Cerebellar cortex (tissue), 1 donor: Measurements from ENCODE around the gene NEK6.
"Not testable (repeated sequence)": the region's sequence is repeated elsewhere in the genome, so short reads cannot be mapped to it uniquely, and the experiment has no call there.

Experiments
- DNase-seq: peaks from one replicate; pipeline ENCODE4 v3.0.0-alpha.2; 2015; ENCODE audit warnings: low spot score

The NEK6 gene

DNA sequence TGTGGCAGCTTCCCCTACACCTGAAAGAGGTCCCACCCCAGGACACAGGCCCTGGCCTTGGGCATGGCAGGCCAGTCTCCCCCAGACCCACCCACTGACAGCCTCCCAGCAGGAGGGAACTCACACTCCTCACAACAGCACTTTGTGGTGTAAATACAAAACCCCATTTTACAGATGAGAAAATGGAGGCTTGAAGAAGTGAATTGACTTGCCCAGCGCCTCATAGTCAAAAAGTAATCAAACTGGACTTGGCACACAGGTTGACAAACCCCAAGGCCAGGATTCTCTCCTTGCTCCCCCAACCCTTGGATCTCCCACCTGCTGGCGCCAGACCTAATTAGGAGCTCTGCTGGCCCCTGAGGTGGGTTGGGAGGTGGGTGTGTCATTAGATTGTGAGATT, 29.2 kb upstream of the NEK6 start:
- DNase-seq: no peak

DNA sequence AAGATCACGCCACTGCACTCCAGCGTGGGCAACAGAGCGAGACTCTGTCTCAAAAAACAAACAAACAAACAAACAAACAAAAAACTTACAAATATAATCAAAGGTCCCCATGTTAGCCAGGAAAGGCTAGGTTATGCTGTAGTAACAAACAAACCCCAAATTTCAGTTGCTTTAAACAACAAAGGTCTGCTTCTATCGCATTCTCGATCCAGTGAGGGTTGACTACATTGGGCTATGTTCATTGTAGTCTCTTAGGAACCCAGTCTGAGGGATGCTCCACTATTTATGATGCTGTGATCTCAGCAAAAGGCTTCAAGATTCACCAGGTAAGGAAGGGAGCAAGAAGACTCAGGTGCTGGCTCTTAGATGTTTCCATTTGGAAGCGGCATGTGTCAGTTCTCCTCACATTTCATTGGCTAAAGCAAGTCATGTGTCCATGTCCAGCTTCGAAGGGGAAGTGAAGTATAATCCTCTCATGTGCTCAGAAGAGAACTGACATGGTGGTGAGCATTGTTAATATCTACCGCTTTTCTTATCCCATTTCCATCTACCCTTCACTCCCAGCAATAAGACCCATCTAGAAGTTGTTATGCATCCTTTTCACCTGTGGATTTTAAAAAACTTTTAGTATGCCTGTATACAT, 26.5 kb upstream of the NEK6 start:
- DNase-seq: no peak

DNA sequence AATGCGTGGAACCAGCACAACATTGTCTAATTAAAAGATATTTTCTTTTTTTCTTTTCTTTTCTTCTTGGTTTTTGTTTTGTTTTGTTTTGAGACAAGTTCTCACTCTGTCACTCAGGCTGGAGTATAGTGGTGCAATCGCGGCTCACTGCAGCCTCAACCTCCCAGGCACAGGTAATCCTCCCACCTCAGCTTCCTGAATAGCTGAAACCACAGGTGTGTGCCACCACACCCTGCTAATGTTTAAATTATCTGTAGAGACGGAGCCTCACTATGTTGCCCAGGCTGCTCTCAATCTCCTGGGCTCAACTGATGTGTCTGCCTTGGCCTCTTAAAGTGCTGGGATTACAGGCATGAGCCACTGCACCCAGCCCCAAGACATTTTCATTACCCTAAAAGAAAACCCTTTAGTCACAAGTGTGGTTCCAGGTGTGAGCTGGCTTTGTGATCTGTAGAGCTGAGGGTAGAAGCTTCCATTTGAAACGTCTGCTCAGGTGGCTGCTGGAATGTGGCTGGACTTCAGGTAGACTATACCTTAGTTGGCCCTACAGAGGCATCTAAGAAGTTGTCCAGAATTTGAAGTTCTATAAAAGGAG, 19.1 kb upstream of the NEK6 start:
- no peak for DNase-seq

DNA sequence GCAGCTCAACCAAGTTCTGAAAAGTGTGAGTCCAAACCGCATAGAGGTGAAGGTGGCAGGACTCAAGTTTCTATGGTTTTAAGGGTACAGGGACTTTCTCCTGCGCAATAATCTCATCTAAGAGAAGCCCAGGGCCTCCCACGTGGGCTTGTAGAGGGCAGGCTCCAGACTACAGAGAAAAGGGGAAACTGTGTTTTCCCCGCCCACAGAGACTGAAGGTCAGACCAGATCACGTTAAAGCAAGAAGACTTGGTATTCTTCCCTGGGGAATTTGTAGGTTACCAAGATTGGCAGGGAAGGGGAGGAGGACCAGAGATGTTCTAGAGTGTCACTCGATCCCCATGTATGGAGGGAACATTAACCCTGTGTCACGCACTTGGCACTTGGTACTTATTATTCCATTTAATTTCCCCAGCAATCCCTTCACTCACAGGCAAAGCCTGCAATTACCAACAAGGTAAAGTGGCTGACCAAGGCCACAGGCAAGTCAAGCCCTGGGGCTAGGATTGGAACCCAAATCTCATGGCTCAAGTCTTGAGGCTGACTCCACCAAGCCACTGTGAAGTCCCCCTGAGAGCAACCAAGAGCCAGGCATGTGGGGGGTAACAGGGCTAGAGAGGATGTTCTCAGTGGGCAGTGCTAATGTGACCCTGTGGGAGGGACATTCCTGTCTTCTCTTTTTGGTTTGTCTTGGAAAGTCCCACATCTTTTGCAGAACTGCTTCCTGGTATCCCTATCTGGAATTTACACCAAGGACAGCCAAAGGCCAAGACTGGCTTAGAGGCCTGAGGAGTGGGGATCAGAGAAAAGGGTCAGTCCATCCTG, 18.3 kb upstream of the NEK6 start:
- DNase-seq: no peak

DNA sequence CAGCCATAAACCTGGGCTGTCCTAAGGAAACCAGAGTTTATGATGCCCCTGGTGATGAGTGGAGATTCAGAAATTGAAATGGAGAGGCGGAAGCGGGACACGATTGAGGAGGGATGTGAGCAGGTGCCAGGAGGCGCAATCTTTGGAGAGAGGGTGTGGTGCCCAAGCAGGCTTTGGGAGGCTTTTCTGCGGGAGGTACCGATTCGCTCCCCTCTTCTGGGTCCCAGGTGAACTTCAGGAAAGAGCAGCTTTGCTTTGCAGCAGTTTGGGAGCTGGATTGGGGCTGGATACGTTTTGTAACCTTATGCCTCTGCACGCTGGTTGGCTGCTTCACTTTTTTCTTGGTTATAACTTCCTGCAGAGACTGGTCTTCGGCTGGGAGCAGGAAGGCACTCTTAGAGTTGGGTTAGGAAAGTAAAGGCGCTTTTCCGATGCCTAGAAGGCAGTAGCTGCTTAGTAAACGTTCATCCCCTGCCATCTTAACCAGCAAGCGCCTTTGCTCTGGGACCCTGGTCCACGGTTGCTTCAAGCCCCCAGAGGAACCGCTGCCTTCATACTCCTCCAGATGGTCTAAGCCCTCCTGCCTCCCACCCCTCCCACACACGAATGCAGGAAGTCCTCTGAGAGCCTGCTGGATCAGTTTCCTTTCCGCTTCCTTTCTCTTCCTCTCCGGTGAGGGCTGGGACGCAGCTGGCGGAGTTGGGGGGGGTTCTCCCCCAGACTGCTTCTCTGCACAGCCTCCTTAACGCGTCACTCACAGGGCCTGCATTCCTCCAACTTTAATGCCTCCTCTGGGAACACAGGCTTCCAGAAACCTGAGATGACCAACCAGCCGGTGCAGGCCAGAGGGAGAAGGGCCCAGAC, 15.2 kb upstream of the NEK6 start:
- DNase-seq: no peak

DNA sequence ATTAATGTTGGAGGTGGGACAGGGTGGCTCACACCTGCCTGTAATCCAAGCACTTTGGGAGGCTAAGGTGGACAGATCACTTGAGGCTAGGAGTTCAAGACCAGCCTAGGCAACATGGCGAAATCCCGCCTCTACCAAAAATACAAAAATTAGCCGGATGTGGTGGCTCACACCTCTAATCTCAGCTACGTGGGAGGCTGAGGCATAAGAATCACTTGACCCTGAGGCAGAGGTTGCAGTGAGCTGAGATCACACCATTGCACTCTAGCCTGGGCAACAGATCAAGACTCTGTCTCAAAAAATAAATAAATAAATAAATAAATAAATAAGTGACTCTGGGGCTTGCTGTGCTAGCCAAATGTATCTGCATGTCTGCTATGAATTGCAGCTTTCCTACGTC, 10.4 kb upstream of the NEK6 start:
- not testable (repeated sequence) for DNase-seq

DNA sequence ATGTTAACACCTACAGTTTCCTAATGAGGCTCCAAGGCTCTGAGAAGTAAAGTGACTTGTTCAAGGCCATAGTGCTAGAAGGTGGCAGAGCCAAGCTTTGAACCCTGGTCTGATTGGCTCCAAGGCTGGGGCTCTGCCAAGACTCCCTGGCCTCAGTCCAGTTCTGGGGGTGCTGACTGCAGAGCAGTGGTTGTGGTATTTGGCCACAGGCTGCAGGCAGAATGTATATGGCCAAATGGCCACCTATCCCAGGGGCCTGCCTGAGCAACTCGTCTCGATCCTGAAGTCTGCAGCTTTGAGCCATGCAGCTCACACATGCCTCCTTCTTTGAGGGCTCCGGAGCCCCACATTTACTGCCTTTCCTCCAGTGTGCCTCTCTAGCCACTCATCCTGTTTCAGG, 9.7 kb upstream of the NEK6 start:
- no peak for DNase-seq

DNA sequence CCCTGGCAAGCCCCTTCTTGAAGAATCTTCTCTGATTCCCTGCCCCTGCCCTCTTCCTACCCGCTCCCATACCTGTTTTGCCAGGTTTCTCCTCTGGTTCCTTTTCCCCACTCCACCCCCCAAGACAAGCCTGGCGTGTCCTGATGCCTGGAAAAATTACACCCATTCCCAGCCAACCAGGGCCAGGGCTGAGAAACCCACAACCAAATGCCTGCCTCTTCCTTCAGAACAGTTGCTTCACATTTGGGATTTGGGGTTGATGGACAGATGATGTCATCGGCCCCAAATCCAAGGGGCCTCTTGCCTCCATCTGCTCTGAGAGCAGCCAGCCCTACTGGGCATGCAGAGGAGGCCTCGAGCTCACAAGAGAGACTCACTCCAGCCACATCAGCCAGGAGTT, 8.8 kb upstream of the NEK6 start:
- DNase-seq: no peak

DNA sequence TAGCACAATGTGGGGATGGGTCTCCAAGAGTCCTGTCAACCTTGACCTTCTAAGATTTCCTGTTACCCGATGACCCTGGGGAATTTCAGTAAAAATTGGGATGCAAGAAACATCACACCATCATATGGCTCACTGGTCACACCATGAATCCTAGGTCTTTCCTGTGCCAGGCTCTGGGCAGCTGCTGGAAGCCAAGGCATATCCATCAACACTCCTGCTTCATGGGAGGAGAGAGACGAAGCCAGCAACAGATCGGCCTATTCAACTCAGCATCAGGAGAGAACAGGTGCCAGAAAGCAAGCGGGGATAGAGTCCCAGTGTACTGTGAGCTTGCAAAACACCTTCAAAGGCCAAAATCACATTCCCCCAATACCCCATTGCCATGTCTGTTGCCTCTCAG, 6.5 kb upstream of the NEK6 start:
- no peak for DNase-seq

DNA sequence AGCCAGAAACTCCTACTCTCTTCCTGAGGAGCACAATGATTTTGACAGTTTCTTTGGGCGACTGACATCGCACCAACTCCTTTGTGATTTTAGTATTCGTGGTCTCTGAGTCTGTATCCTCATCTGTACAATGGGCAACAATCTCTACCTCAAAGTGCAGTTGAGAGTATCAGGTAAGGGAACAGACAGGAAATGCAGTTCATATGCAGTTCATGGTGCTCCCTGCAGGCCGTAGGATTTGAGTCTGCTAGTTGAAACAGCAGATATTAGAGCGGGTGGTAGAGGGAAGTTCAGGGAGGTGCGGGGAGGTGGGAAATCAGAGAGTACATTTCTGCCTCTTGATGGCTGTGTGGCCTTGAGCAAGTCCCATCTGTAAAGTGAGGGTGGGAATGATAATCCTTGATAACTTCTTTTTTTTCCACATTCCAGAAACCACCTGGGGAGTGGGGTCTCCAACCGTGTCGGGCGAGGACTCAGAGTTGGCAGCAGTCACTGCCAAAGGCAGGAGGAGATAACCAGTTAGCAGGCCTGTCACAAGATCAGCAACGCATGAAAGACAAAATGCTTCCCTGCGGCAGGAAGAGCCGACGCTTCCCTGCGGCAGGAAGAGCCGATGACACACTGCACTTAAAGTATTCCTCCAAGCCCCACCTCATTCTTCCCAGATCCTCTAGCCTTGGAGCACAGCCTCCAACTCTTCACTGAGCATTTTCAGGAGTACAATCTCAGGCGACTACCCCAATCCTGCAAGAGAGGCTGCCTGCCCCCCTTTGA, 6.0 kb upstream of the NEK6 start:
- no peak for DNase-seq

DNA sequence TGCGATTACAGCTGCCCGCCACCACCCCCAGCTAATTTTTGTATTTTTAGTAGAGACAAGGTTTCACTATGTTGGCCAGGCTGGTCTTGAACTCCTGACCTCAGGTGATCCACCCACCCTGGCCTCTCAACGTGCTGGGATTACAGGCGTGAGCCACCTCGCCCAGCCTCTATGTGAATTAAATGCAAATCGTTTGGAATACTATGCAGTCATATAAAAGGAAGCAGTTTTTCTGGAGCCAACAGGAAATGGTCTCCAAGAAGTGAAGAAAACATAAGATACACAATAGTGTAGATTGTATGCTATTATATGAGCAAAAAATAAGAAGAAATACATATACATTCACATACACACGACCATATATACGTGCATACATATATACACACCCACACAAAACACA, 4.9 kb upstream of the NEK6 start:
- DNase-seq: not testable (repeated sequence)

DNA sequence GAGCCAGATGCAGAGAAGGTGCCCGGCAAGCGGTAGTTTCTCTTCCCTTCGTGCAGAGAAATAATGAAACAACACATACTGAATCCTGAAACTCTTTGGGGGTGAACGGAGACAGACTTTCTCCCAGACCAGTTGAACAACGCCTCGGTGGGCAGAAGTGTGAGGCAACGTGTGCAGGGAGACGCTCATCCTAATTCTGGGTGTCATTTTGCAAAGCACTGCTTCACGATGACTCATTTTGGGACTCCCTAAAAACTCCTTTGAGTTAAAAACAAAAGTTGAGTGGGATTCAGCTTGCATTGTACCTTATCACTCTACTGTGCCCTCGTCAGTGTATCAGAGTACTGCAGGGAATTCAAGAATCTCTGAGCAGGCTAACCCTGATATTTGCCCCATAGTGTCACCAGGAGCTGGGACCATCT, 3.5 kb upstream of the NEK6 start:
- no peak for DNase-seq

DNA sequence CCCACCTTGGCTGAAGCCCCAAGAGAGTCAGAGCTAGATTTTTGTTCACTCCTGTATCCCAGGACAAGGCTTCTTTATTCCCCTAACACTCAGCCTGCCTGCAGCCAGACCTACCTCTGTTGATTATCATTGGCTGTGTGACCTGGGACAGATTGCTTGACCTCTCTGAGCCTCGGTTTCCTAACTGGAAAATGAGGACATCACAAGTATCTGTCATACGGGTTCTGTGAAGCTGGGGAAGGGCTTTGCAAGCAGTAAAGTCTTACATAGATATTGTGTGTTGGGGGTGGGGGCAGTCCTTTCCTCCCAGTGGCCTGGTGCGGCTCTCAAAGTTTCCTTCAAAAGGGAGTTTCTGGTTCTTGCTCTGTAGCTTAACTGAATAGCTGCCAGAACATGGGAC, 2.5 kb upstream of the NEK6 start:
- no peak for DNase-seq

DNA sequence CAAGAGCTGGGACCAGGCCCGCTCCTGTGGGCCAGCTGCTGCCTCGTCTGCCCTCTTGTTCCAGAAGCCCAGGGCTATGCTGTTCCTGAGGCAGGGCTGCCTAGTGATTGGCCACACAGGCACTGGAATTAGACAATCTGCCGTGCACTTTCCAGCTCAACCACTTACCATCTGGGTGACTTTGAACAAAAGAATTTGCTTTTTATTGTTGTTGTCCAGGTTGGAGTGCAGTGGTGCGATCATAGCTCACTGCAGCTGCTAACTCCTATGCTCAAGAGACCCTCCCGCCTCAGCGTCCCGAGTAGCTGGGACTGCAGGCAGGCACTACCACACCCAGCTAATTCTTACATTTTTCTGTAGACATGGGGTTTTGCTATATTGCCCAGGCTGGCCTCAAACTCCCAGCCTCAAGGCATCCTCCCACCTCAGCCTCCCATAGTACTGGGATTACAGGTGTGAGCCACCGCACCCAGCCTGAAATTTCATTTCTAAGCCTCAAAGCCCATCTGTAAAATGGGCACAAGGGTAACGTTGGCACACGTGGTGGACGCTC, 1.2 kb upstream of the NEK6 start:
- peak; percentile 28 for DNase-seq

DNA sequence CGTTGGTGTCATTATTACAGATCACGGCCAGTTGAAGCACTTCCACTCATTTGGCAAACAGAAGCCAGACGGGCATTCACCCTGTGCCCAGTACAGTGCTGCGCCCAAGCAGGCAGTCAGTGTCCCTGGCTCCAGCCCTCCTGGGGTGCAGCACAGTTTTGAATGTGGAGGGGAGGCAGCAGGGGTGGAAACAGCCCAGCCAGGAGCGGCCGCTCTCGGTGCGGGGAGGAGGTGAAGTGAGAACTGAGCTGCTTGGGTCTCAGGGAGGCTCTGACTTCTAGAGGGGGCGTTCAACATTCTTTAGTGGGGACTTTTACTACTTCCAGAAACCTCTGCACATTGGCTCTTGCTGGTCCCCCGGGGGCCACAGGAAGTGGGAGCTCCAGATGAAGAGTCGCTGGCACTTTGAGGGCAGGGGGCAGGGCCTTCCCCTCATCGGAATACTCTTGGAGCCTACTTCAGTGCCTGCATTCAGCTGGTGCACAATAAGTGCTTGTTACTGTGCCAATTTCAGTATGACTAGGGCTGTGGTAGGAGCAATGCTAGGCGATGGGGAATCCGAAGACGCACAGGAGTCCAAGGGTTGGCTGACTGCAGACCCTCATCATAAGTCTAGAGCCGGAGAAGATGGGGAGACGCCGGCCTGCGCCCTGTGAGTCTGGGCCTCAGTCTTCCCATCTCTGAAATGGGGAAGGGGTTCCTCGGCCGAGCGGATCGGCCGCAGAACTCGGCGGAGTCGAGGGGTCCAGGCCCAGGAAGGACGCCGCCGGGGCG, 492 bp upstream of the NEK6 start:
- DNase-seq: no peak

DNA sequence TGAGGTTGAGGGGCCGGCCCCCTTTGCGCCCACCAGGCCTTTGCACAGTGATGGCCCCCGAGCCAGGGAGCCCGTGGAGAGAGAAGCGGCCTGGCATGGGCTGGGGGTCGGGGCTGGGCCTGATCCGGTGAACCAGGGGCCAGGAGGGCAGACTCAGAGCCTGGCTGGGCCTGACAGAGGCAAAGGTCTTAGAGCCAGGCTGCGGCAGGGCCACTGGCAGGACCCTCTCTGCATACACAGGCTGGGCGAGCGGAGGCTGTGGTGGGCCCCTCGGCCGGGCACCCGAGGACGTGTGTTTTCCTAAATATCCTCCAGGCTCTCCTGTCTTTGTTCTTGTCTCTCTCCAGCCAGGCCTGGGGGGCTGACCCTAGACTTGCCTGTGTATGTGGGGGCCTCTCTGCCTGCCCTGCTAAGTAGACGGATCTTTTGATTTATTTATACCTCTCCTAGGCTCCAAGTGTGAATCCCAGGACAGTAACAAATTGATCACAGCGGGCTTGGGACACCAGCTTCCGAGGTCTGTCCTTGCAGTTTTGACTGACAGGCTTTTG, 933 bp downstream of the NEK6 start:
- peak; percentile 22 for DNase-seq

DNA sequence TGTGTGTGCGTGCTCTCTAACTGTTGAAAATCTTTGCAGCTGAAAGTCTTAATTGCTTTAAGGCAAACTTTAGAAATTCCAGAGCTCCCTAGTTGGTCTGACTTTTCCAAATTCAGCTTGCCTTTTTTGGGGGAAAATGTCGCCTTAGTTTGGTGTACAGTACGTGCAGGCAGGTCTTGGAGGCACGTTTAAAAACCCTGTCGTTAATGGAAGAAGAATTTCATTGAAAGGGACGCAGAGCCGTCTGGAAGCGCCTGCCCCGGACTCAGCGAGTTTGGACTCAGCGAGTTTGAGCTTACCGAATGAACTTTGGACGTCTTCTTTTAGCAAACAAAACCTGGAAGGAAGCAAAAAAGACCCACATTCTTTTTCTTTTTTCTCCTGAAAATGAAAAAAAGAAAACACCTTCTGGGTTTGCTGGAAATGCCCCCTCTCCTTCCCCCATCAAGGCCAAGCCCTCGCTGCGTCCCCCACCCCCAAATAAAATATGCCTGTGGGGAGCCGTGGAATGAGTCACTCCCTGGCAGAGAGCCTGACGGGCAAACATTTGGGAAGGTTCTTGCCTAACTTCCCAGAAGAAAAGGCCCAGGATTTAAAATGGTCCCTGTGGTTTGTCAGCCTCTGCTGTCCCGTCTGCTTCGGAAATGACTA, 1.5 kb downstream of the NEK6 start:
- DNase-seq: peak; percentile 25

DNA sequence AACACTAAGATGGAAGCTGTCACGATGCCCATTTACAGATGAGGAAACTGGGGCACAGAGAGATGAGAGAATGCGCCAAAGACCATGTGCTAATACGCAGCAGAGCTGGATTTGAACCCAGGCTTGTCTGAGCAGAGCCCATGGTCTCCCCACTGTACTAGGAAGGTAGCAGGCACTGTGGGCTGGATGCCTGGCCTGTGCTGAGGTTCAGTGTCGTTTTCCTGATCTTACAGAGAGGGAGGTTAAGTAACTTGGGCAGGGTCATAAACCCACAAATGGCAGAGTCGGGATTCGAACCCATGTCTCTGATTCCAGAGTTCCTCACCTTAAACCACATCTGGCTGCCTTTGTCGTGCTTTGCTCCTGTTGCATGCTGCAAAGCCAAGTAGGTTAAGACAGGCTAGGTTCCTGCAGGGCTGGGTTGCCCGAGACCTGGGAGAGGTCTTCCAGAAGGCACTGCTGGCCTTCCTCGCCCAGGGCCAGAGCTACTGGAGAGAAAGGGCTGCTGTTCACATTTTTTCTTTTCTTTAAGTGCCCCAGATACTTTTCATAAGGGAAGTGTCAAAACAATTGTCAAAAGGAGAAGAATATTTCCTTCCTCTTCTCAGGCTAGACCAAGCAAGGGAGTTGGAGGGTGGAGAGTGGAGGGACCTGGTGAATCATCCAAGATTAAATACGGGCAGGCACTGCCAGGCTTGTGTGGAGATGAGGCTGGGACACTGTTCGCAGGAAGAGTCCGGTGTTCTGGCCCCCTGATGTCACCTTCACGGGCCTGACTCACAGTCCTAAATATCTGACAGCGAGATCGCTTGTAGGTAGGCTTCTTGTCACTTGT, 3.2 kb downstream of the NEK6 start:
- no peak for DNase-seq
